IPS DF 6.9 (cell line): ENCODE data around the gene NSMF.
A peak's percentile ranks its signal among the peaks of the same experiment; 100 is the strongest.
"Not testable (repeated sequence)": the region's sequence is repeated elsewhere in the genome, so short reads cannot be mapped to it uniquely, and the experiment has no call there.

Experiments used
- DNase-seq: peaks from one replicate; pipeline ENCODE4 v3.0.0-alpha.2; 2013; ENCODE audit warnings: low read depth, low spot score
- H3K27ac ChIP-seq: one replicate; pipeline ENCODE4 v1.5.1; 2013; ENCODE audit warnings: low read length, control low read depth
- H3K27me3 ChIP-seq: 2 replicates; pipeline ENCODE4 v1.6.1; 2013; ENCODE audit warnings: mild to moderate bottlenecking, low read length; ENCODE audit not compliant: control insufficient read depth, insufficient read depth
- H3K36me3 ChIP-seq: 2 replicates; pipeline ENCODE4 v1.6.1; 2013; ENCODE audit warnings: low read length; ENCODE audit not compliant: control insufficient read depth, insufficient read depth
- H3K4me1 ChIP-seq: 2 replicates; pipeline ENCODE4 v1.6.1; 2013; ENCODE audit warnings: low read length; ENCODE audit not compliant: control insufficient read depth, insufficient read depth
- H3K4me3 ChIP-seq: 2 replicates; pipeline ENCODE4 v1.5.1; 2013; ENCODE audit warnings: mild to moderate bottlenecking, low read length
- H3K9me3 ChIP-seq: 2 replicates; pipeline ENCODE4 v1.6.1; 2013; ENCODE audit warnings: low read length, inconsistent platforms; ENCODE audit not compliant: control insufficient read depth, insufficient read depth
- WGBS: extraction: QIAGEN DNeasy Blood & Tissue Kit; methylation state at CpG from one replicate; pipeline ENCODE4 v1.1.7; 2013; ENCODE audit warnings: mixed read lengths, missing lambda C conversion rate; ENCODE audit not compliant: insufficient read length, insufficient coverage; 5-methylcytosine and 5-hydroxymethylcytosine counted together

NSMF gene

DNA sequence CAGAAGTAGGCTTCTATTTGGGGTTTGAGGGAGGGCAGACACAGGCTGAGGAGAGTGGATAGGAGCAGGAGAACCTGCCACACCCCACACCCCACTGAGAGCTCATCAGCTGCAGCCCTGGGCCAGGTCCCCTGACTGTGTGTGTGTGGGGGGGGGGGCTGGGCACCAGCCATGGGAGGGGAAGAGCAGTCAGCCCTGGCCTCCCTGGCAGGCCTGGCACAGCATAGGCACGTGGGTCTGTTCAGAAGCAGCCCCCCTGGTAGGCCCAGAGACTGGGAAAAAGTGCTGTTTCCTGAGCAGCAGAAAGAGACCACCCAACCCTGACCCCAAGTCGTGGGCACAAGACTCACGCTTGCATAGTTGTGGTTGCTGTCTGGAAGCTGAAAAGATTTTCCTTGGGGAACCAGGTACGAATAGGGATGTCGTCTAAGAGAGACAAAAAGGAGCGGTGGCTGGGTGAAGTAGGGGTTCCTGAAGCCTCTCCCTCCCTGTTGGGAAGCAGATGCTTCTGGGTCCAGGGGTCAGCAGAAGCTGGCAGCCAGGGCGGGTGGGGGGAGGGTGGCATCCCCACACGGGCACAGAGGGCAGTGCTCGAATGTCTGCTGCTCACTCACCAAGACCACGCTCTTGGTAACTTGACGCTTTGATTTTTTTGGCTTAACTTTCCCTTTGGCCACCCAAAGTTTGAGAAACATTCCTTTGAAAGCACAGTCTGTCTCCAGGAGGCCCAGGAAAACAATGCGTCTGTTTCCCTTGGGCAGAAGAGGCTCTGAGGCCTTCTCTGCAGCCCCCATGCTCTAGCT lies 2.9 kb downstream of the NSMF start:
- Histone ChIP-seq H3K4me1 (peaks cover 15% of the 10 kb centered on the region), H3K9me3 (no peaks in the 10 kb centered on the region), H3K4me3 (no peak overlapping the region), H3K36me3 (peaks cover 10% of the 10 kb centered on the region; the same call in 1 of the 2 replicates), H3K27ac (no peak overlapping the region), H3K27me3 (no peaks in the 10 kb centered on the region)
- no CpG with 5 or more reads among the region's 12 CpGs for WGBS
- DNase-seq = no peak

DNA sequence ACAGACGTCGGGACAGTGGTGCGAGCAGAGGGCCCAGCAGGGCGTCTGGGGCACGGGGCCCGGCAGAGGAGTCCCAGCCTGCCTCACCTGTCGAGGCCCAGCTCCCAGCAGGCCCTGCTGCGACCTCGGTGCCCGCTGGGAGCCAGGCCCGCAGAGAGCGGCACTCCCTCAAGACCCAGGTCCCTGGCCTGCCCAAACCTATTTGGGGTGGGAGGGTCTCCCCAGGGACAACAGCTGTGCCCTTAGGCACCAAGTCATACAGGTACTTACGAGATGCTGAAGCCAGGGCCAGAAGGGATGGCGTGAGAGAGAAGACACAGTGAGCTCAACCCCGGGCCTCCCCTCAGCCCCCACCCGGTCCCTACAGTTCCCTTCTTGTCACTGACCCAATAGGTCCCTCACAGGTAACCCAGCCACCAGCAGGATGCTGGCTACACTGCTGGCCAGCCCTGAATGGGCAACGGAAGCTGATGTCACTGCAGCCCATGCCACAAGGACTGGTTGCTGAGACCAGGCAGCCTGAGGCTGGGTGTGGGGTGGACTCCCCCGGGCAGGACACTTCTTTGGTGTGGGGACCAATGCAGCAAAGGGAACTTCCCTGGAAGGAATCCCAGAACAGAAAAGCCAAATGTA lies 3.7 kb downstream of the NSMF start:
- Histone ChIP-seq H3K4me3 (no peak overlapping the region), H3K27me3 (no peaks in the 10 kb centered on the region), H3K4me1 (peaks cover 15% of the 10 kb centered on the region), H3K27ac (no peak overlapping the region), H3K9me3 (no peaks in the 10 kb centered on the region), H3K36me3 (peaks cover 10% of the 10 kb centered on the region; the same call in 1 of the 2 replicates)
- no peak for DNase-seq
- no CpG with 5 or more reads among the region's 18 CpGs for WGBS

DNA sequence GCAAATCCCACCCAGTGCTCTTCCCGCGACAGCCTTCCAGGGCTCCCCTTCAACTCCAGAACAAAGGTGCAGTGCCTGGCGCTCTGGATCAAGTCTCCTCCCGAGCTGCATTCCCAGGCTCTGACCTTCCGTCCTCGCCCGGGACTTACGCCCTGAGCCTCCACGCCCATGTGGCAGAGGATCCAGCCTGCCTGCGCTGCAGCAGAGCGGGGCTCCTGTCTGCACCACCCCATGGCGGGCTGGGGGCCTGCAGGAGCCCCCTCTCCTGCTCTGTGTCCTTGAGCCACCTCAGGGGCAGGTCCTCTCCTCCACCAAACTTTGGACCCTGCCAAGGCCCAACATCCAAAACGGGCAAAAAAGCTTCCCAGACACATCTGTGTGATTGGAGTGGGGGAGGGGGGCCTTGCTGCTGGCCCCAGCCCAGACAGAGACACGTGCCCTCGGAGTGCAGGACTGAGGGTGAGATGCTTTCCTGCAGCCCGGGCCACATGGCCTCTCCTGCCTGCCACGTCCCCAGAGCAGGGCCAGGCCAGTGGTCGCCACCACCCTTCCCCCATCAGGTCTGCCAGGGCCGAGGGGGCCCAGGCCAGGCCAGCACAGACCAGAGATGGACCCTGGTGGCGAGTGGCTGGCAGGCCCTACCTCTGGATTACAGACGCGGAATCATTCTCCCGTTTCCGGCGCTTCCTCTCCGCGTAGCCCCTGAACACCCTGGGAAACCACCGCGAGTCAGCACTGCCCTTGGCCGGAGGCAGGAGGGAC lies 4.4 kb downstream of the NSMF start:
- Histone ChIP-seq H3K36me3 (peaks cover 12% of the 10 kb centered on the region), H3K27me3 (no peaks in the 10 kb centered on the region), H3K9me3 (no peaks in the 10 kb centered on the region), H3K27ac (no peak overlapping the region), H3K4me3 (peak overlapping the region; percentile 29; the same call in 1 of the 2 replicates), H3K4me1 (peaks cover 15% of the 10 kb centered on the region)
- DNase-seq = no peak
- no CpG with 5 or more reads among the region's 30 CpGs for WGBS

DNA sequence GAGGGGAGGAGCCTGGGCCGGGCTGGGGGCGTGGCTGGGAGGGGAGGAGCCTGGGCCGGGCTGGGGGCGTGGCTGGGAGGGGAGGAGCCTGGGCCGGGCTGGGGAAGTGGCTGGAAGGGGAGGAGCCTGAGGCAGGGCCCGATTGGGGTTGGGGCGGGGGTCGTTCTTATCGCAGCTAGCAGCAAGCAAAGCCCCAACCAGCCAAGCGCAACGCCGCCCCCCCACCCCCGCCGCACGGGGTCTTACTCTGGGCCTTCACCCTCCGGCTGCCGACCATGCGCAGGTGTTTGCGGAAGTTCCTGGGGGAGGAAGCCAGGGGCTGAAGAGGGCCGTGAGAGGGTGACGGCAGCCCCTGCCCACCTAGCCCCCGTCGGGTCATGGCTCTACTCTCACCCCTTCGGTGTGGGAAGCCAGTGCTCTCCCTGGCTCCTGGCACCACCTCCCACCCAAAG lies 5.0 kb downstream of the NSMF start:
- no peaks in the 10 kb centered on the region for H3K9me3 ChIP-seq
- no peaks in the 10 kb centered on the region for H3K27me3 ChIP-seq
- H3K36me3 ChIP-seq = peaks cover 14% of the 10 kb centered on the region
- no peak overlapping the region for H3K27ac ChIP-seq
- H3K4me3 ChIP-seq = peak overlapping the region; percentile 29; the same call in 1 of the 2 replicates
- DNase-seq = no peak
- peaks cover 14% of the 10 kb centered on the region for H3K4me1 ChIP-seq
- no CpG with 5 or more reads among the region's 24 CpGs for WGBS

DNA sequence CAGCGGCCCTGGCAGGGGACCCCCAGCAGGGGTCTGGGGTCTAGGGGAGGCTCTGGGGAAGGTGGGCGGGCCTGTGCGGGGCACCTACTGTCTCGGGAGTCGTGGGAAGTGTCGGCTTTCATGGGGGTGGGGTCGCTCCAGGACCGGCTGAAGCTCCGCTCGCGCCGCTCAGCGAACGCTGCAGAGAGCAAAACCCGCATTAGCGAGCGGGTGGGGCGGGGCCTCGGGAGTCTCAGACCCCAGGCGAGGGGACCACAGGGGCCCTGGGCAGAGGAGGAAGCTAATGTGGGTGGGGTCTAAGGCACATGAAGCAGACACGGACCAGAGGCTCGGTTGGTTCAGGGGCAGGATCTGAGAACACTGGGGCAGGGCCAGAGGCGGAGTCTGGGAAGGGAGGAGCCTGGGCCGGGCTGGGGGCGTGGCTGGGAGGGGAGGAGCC lies 5.5 kb downstream of the NSMF start:
- Histone ChIP-seq H3K4me3 (peak overlapping the region; percentile 19; the same call in 1 of the 2 replicates), H3K36me3 (peaks cover 18% of the 10 kb centered on the region), H3K27ac (no peak overlapping the region), H3K4me1 (peaks cover 14% of the 10 kb centered on the region), H3K27me3 (no peaks in the 10 kb centered on the region), H3K9me3 (no peaks in the 10 kb centered on the region)
- WGBS = no CpG with 5 or more reads among the region's 25 CpGs
- no peak for DNase-seq

DNA sequence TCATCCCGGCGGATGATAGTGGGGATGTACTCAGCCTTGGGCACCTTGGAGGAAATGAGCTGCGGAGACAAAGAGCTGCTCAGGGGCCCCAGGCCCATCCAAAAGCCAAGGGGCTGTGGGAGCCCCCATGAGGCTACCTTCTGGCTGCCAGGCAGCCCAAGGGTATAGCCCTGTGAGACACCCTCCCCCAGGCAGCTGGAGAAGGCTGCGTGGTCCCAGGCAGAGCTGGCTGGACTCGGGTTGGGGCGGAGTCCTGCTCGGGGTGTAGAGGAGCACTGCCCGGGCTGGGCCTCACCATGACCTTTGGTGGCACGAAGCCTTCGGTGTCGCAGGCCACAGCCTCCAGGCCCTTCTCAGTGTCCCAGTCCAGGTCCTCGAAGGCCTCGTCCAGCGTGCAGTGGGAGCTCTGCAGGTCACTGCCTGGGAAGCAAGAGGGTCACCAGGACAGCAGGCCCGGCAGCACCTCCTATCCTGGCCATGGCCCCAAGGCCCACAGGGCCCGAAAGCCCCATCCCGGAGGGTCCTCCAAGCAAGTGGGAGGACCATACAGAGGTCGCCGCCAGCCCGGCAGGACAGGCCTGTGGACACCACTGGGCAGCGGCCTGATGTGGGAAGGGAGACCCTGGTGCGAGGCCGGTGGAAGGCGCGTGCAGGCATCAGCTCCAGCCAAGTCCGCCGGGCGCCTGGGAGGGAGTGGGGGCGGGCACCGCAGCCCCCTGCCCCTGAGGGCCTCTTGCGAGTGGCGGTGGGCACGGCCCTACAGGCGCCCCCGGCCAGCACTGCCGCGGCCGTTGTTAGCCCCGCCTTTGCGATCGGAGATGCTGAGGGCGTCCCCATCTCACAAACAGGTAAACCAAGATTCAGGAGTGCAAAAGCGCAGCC lies 6.1 kb downstream of the NSMF start:
- peaks cover 10% of the 10 kb centered on the region for H3K4me1 ChIP-seq
- peaks cover 20% of the 10 kb centered on the region for H3K36me3 ChIP-seq
- no peaks in the 10 kb centered on the region for H3K9me3 ChIP-seq
- no peak for DNase-seq
- peak overlapping the region; percentile 19; the same call in 1 of the 2 replicates for H3K4me3 ChIP-seq
- WGBS = no CpG with 5 or more reads among the region's 43 CpGs
- H3K27ac ChIP-seq = no peak overlapping the region
- H3K27me3 ChIP-seq = no peaks in the 10 kb centered on the region

DNA sequence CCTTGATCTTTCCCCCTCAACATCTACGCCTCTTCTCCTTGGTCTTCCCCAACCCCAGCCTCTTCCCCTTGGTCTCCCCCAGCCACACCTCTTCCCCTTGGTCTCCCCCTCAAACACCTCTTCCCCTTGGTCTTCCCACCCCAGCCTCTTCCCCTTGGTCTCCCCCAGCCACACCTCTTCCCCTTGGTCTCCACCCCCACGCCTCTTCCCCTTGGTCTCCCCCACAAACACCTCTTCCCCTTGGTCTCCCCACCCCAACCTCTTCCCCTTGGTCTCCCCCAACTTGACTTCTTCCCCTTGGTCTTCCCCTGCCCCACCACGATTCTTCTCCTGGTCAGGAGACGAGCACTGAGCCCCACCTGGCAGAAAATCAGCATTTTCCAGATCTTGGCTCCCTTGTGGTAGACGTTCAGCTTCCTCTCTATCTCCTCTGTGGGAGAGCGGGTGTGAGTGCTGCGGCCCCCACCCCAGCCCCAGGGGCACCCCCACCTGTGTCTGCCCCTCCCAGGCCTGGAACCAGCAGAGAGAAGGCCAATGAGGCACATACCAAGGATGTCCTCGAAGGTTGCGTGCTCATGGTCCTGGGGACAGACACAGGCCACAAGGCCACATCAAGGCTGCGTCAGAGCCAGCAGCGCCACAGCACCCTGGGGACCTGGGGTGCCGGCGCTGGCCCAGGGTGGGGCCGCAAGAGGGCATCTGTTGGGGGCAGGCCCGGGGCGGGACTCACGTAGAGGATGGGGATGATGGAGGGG lies 7.0 kb downstream of the NSMF start:
- Histone ChIP-seq H3K27ac (no peak overlapping the region), H3K36me3 (peaks cover 21% of the 10 kb centered on the region), H3K4me3 (no peak overlapping the region), H3K4me1 (peaks cover 9% of the 10 kb centered on the region), H3K27me3 (no peaks in the 10 kb centered on the region), H3K9me3 (no peaks in the 10 kb centered on the region)
- WGBS = no CpG with 5 or more reads among the region's 17 CpGs
- DNase-seq = no peak

DNA sequence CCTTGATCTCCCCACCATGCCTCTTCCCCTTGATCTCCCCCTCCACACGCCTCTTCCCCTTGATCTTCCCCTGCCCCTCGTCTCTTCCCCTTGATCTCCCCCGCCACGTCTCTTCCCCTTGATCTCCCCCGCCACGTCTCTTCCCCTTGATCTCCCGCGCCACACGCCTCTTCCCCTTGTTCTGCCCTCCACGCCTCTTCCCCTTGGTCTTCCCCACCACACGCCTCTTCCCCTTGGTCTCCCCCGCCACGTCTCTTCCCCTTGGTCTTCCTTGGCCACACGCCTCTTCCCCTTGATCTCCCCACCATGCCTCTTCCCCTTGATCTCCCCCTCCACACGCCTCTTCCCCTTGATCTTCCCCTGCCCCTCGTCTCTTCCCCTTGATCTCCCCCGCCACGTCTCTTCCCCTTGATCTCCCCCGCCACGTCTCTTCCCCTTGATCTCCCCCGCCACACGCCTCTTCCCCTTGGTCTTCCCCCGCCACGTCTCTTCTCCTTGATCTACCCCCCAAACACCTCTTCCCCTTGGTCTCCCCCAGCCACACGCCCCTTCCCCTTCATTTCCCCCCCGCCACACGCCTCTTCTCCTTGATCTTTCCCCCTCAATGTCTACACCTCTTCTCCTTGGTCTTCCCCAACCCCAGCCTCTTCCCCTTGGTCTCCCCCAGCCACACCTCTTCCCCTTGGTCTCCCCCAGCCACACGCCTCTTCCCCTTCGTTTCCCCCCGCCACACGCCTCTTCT lies 7.7 kb downstream of the NSMF start:
- not testable (repeated sequence) for H3K4me1 ChIP-seq
- 100% methylated on average over 2 of the region's 31 CpGs for WGBS

More for the DNA sequence above, 7.7 kb downstream of the NSMF start:
- not testable (repeated sequence) for H3K4me3 ChIP-seq, H3K27ac ChIP-seq, H3K9me3 ChIP-seq, DNase-seq, H3K27me3 ChIP-seq
- H3K36me3 ChIP-seq = peaks cover 20% of the 10 kb centered on the region
